ENCODE measurements around the gene MRM3. TPM values are rescaled to one million over a fixed set of nuclear protein-coding genes. Genes with fewer than 3 reads are reported as not detected.
A peak's percentile ranks its signal among the peaks of the same experiment; 100 is the strongest.

MRM3 gene
- total RNA-seq, result 3.7 TPM

- peak within 1 kb of the TSS; percentile 84 to 90 for H3K4me3 ChIP-seq
- intact Hi-C loops (cut with DNase I), result no loop called here
- peaks cover 30% of the 10 kb centered on the region for H3K4me1 ChIP-seq
Measured at GRCh38 chr17:781805-782731, at the start of gene MRM3, which contains the start of gene GLOD4. Gene MRM3 (plus strand): TSS chr17:782353. CDS start chr17:782379, 26 bp downstream. Gene GLOD4 (minus strand): TSS chr17:782280. CDS start chr17:782255, 25 bp downstream.

GRCh38 chr17:732902-733720 is 49.0 kb upstream of the MRM3 start:
- peak overlapping the region; percentile 66 to 80 for H3K4me3 ChIP-seq
- peaks cover 48% of the 10 kb centered on the region for H3K4me1 ChIP-seq
- intact Hi-C loops (cut with DNase I), result no loop called here
- no peaks in the 10 kb centered on the region for H3K9me3 ChIP-seq
- DNase-seq (ENCODE audit: extremely low spot score in 2 of 2), result no peak
- H3K27ac ChIP-seq, result peak overlapping the region; percentile 87
- no peak for TF ChIP-seq CTCF (IDR thresholded peaks at IDR 0.05)
- TF ChIP-seq POLR2AphosphoS5 (IDR thresholded peaks at IDR 0.05; ENCODE audit: insufficient read depth in 1 of 2, low read depth in 1 of 2), result peak in 1 of 2 donors; percentile 50
- H3K27me3 ChIP-seq, result no peaks in the 10 kb centered on the region
- no peaks in the 10 kb centered on the region for H3K36me3 ChIP-seq

More at GRCh38 chr17:781805-782731, at the start of gene MRM3, which contains the start of gene GLOD4:
- no peaks in the 10 kb centered on the region for H3K27me3 ChIP-seq
- peak; percentile 93 to 98 for TF ChIP-seq POLR2AphosphoS5 (IDR thresholded peaks at IDR 0.05; ENCODE audit: insufficient read depth in 1 of 2, low read depth in 1 of 2)
- TF ChIP-seq POLR2A (IDR thresholded peaks at IDR 0.05), result peak in 1 of 2 donors; percentile 54
- peak in 2 of 3 experiments; percentile 11 to 34 for TF ChIP-seq CTCF (IDR thresholded peaks at IDR 0.05)
- H3K9me3 ChIP-seq, result no peaks in the 10 kb centered on the region
- peaks cover 0 to 18% of the 10 kb centered on the region in 2 donors for H3K36me3 ChIP-seq
- H3K27ac ChIP-seq, result peak within 1 kb of the TSS; percentile 88
- no peak for DNase-seq (ENCODE audit: extremely low spot score in 2 of 2)

- Histone ChIP-seq H3K27me3 (no peaks in the 10 kb centered on the region), H3K4me3 (peak overlapping the region in 1 of 2 donors; percentile 66), H3K9me3 (no peaks in the 10 kb centered on the region), H3K36me3 (peaks cover 0 to 6% of the 10 kb centered on the region in 2 donors), H3K27ac (no peak overlapping the region), H3K4me1 (peaks cover 48% of the 10 kb centered on the region)
- TF ChIP-seq POLR2AphosphoS5 (IDR thresholded peaks at IDR 0.05; ENCODE audit: insufficient read depth in 1 of 2, low read depth in 1 of 2), result no peak
- no peak for TF ChIP-seq CTCF (IDR thresholded peaks at IDR 0.05)
- TF ChIP-seq POLR2A (IDR thresholded peaks at IDR 0.05), result no peak
- no peak for DNase-seq (ENCODE audit: extremely low spot score in 2 of 2)
- intact Hi-C loops (cut with DNase I), result no loop called here
Measured at GRCh38 chr17:733743-734142, 48.4 kb upstream of the MRM3 start.

GRCh38 chr17:737561-738113 is 44.5 kb upstream of the MRM3 start:
- intact Hi-C loops (cut with DNase I), result no loop called here

More at GRCh38 chr17:737561-738113, 44.5 kb upstream of the MRM3 start:
- H3K9me3 ChIP-seq, result no peaks in the 10 kb centered on the region
- no peak overlapping the region for H3K27ac ChIP-seq
- peaks cover 0 to 29% of the 10 kb centered on the region in 2 donors for H3K36me3 ChIP-seq
- TF ChIP-seq CTCF (IDR thresholded peaks at IDR 0.05) (no peak), POLR2AphosphoS5 (IDR thresholded peaks at IDR 0.05; ENCODE audit: insufficient read depth in 1 of 2, low read depth in 1 of 2) (no peak), POLR2A (IDR thresholded peaks at IDR 0.05) (no peak)
- no peak for DNase-seq (ENCODE audit: extremely low spot score in 2 of 2)
- no peak overlapping the region for H3K4me3 ChIP-seq
- no peaks in the 10 kb centered on the region for H3K27me3 ChIP-seq
- H3K4me1 ChIP-seq, result peaks cover 19% of the 10 kb centered on the region
